Measurements from ENCODE around the gene ZCWPW1. TPM values are rescaled to one million over a fixed set of nuclear protein-coding genes. Genes with fewer than 3 reads are reported as not detected.
"Not testable (repeated sequence)": the region's sequence is repeated elsewhere in the genome, so short reads cannot be mapped to it uniquely, and the experiment has no call there.

ZCWPW1 gene
- total RNA-seq, 1 donor from 2014 or later, result 5.0 TPM

DNA sequence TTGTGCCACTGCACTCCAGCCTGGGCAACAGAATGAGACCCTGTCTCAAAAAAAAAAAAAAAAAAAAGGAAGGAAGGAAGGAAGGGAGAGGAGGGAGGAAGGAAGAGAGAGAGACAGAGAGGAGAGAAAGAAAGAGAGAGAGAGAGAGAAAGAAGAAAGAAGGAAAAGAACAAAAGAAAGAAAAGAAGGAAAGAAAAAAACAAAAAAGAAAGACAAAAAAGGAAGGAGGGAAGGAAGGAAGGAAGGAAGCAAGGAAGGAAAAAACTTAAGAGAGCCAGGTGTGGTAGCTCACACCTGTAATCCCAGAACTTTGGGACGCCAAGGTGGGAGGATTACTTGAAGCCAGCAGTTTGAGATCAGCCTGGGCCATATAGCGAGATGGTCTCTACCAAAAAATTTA is 36.3 kb upstream of the ZCWPW1 start:
- no peaks in the 10 kb centered on the region for H3K36me3 Mint-ChIP-seq (ENCODE audit: unreplicated experiment)
- DNase-seq (ENCODE audit: extremely low spot score, unreplicated experiment), result no peak
- no peaks in the 10 kb centered on the region for H3K9me3 Mint-ChIP-seq (ENCODE audit: unreplicated experiment)
- no peak overlapping the region for H3K27ac Mint-ChIP-seq (ENCODE audit: unreplicated experiment)
- no peak overlapping the region for H3K4me3 Mint-ChIP-seq (ENCODE audit: unreplicated experiment)
- TF ChIP-seq, protein P1, sequence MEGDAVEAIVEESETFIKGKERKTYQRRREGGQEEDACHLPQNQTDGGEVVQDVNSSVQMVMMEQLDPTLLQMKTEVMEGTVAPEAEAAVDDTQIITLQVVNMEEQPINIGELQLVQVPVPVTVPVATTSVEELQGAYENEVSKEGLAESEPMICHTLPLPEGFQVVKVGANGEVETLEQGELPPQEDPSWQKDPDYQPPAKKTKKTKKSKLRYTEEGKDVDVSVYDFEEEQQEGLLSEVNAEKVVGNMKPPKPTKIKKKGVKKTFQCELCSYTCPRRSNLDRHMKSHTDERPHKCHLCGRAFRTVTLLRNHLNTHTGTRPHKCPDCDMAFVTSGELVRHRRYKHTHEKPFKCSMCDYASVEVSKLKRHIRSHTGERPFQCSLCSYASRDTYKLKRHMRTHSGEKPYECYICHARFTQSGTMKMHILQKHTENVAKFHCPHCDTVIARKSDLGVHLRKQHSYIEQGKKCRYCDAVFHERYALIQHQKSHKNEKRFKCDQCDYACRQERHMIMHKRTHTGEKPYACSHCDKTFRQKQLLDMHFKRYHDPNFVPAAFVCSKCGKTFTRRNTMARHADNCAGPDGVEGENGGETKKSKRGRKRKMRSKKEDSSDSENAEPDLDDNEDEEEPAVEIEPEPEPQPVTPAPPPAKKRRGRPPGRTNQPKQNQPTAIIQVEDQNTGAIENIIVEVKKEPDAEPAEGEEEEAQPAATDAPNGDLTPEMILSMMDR (IDR thresholded peaks at IDR 0.05), result no peak
- H3K4me1 Mint-ChIP-seq (ENCODE audit: unreplicated experiment), result peaks cover 16% of the 10 kb centered on the region
- H3K27me3 Mint-ChIP-seq (ENCODE audit: unreplicated experiment), result no peaks in the 10 kb centered on the region

DNA sequence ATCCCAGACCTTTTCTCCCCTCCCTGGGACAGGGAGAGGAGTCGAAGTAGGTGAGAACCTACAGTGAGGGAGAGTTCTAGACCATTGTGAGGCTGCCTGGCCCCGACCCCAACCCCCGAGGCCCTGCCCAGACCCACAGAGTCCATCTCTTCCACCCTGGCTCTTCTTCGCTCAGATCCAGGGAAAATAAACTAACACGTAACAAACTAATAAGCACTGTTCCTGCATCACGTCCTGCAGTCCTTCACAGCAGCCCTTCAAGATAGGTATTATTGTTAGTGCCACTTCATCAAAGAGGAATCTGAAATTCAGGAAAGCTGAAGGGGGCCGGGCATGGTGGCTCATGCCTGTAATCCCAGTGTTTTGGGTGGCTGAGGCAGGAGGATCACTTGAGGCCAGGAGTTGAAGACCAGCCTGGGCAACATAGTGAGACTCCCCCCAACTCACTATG is 35.7 kb upstream of the ZCWPW1 start, which contains the start of gene SPACDR:
Gene SPACDR (minus strand): TSS at position 51 of the 451 bp plus-strand sequence. CDS start 235 bp downstream, outside the sequence.
- H3K27ac Mint-ChIP-seq (ENCODE audit: unreplicated experiment), result no peak within 1 kb of the TSS
- no peaks in the 10 kb centered on the region for H3K27me3 Mint-ChIP-seq (ENCODE audit: unreplicated experiment)
- no peaks in the 10 kb centered on the region for H3K9me3 Mint-ChIP-seq (ENCODE audit: unreplicated experiment)
- peaks cover 15% of the 10 kb centered on the region for H3K4me1 Mint-ChIP-seq (ENCODE audit: unreplicated experiment)
- no peak for DNase-seq (ENCODE audit: extremely low spot score, unreplicated experiment)
- no peak within 1 kb of the TSS for H3K4me3 Mint-ChIP-seq (ENCODE audit: unreplicated experiment)
- no peaks in the 10 kb centered on the region for H3K36me3 Mint-ChIP-seq (ENCODE audit: unreplicated experiment)
- TF ChIP-seq, protein P1 (IDR thresholded peaks at IDR 0.05), result no peak

DNA sequence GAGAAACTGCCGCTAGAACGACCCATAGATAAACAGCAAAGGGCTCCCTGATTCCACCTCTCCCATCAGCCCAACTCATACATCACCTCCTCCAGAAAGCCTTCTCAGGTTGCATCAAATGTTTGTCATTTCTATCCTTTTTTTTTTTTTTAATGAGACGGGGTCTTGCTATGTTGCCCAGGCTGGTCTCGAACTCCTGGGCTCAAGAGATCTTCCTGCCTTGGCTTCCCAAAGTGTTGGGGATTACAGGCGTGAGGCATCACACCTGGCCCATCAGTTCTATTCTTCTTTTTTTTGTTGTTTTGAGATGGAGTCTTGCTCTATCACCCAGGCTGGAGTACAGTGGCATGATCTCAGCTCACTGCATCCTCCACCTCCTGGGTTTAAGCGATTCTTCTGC is 28.5 kb upstream of the ZCWPW1 start:
- Mint-ChIP-seq H3K4me3 (ENCODE audit: unreplicated experiment) (no peak overlapping the region), H3K4me1 (ENCODE audit: unreplicated experiment) (no peaks in the 10 kb centered on the region), H3K27me3 (ENCODE audit: unreplicated experiment) (no peaks in the 10 kb centered on the region), H3K27ac (ENCODE audit: unreplicated experiment) (no peak overlapping the region), H3K36me3 (ENCODE audit: unreplicated experiment) (no peaks in the 10 kb centered on the region), H3K9me3 (ENCODE audit: unreplicated experiment) (no peaks in the 10 kb centered on the region)
- TF ChIP-seq, protein P1 (IDR thresholded peaks at IDR 0.05), result no peak
- no peak for DNase-seq (ENCODE audit: extremely low spot score, unreplicated experiment)

DNA sequence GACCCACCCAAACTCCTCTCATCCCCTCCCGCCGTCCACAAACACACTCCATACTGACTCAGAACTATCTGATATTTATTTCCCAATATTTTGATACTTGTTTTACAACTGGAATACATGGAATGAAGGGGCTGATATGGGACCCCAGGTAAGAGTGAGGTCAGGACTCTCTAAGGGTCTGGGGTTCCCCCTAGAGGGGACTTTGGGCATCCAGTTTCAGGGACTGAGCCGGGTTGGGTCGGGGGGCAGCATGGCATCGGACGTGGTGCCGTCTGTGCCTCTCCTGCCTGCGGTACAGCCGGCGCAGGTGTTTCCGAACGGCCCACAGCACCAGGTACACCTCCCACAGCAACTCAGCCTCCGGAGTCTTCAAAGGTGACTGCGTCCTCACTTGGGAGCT is 28.1 kb upstream of the ZCWPW1 start:
- no peak for DNase-seq (ENCODE audit: extremely low spot score, unreplicated experiment)
- Mint-ChIP-seq H3K4me1 (ENCODE audit: unreplicated experiment) (no peaks in the 10 kb centered on the region), H3K27ac (ENCODE audit: unreplicated experiment) (no peak overlapping the region), H3K9me3 (ENCODE audit: unreplicated experiment) (no peaks in the 10 kb centered on the region), H3K4me3 (ENCODE audit: unreplicated experiment) (no peak overlapping the region), H3K27me3 (ENCODE audit: unreplicated experiment) (no peaks in the 10 kb centered on the region), H3K36me3 (ENCODE audit: unreplicated experiment) (no peaks in the 10 kb centered on the region)
- TF ChIP-seq, protein P1 (IDR thresholded peaks at IDR 0.05), result no peak

DNA sequence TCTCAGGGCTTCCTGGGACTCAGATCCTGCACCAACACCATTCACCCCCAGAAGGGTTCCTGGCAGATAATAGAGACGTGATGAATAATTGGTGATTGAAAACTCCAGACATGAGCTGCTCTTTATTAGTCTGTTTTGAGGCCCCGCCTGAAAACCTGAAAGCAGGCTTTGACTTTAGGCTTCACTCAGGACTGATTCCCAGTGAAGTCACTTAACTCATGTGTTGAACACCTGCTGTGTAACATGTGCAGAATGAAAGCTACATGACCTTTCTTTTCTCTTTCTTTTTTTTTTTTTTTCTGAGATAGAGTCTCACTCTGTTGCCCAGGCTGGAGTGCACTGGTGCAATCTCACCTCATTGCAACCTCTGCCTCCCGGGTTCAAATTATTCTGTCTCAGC is 26.7 kb upstream of the ZCWPW1 start:
- Mint-ChIP-seq H3K4me1 (ENCODE audit: unreplicated experiment) (peaks cover 3% of the 10 kb centered on the region), H3K36me3 (ENCODE audit: unreplicated experiment) (no peaks in the 10 kb centered on the region), H3K27ac (ENCODE audit: unreplicated experiment) (no peak overlapping the region), H3K9me3 (ENCODE audit: unreplicated experiment) (no peaks in the 10 kb centered on the region), H3K4me3 (ENCODE audit: unreplicated experiment) (no peak overlapping the region), H3K27me3 (ENCODE audit: unreplicated experiment) (no peaks in the 10 kb centered on the region)
- no peak for DNase-seq (ENCODE audit: extremely low spot score, unreplicated experiment)
- TF ChIP-seq, protein P1 (IDR thresholded peaks at IDR 0.05), result no peak

DNA sequence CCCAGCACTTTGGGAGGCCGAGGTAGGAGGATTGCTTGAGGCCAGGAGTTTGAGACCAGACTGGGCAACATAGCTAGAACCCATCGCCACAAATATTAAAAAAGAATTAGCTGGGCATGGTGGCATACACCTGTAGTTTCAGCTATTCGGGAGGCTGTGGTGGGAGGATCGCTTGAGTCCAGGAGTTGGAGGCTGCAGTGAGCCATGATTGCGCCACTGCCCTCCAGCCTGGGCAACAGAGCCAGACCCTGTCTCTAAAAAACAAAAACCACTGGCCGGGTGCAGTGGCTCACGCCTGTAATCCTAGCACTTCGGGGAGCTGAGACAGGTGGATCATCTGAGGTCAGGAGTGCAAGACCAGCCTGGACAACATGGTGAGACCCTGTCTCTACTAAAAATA is 25.4 kb upstream of the ZCWPW1 start:
- not testable (repeated sequence) for DNase-seq (ENCODE audit: extremely low spot score, unreplicated experiment); H3K27ac Mint-ChIP-seq (ENCODE audit: unreplicated experiment); H3K4me1 Mint-ChIP-seq (ENCODE audit: unreplicated experiment); H3K9me3 Mint-ChIP-seq (ENCODE audit: unreplicated experiment); H3K36me3 Mint-ChIP-seq (ENCODE audit: unreplicated experiment); H3K27me3 Mint-ChIP-seq (ENCODE audit: unreplicated experiment); H3K4me3 Mint-ChIP-seq (ENCODE audit: unreplicated experiment)
